HG02571 (cell line): Measurements from ENCODE around the gene MTRF1L.
"Not testable (repeated sequence)": the region's sequence is repeated elsewhere in the genome, so short reads cannot be mapped to it uniquely, and the experiment has no call there.

Experiments
- ATAC-seq: cut with Tn5 transposase; IDR thresholded peaks from one replicate; pipeline ENCODE4 v1.9.1; 2021; ENCODE audit warnings: mild to moderate bottlenecking, moderate library complexity; ENCODE audit not compliant: unreplicated experiment

The MTRF1L gene

GRCh38 chr6:153012856-153013255, 10.3 kb upstream of the MTRF1L start:
- ATAC-seq: no peak

GRCh38 chr6:153003366-153003690, 819 bp upstream of the MTRF1L start:
- no peak for ATAC-seq

GRCh38 chr6:153001767-153002612, 519 bp downstream of the MTRF1L start:
- peak; percentile 20 for ATAC-seq

GRCh38 chr6:153000790-153001189, 1.7 kb downstream of the MTRF1L start:
- ATAC-seq: not testable (repeated sequence)

GRCh38 chr6:153000243-153000642, 2.3 kb downstream of the MTRF1L start:
- no peak for ATAC-seq

- ATAC-seq: not testable (repeated sequence)
These were observed 3.0 kb downstream of the MTRF1L start for GRCh38 chr6:152999538-152999937.

GRCh38 chr6:152993847-152994246, 8.7 kb downstream of the MTRF1L start:
- ATAC-seq: no peak

GRCh38 chr6:152993431-152993830, 9.1 kb downstream of the MTRF1L start:
- no peak for ATAC-seq

GRCh38 chr6:152986978-152987377, 15.5 kb downstream of the MTRF1L start:
- ATAC-seq: no peak

- ATAC-seq: not testable (repeated sequence)
These were observed 17.2 kb downstream of the MTRF1L start for GRCh38 chr6:152985300-152985699.

- ATAC-seq: peak; percentile 22
These were observed 18.0 kb downstream of the MTRF1L start for GRCh38 chr6:152984513-152984872.

- ATAC-seq: peak; percentile 24
These were observed 18.6 kb downstream of the MTRF1L start for GRCh38 chr6:152983637-152984512.

GRCh38 chr6:152982904-152983636, 19.4 kb downstream of the MTRF1L start, which contains the start of gene FBXO5:
TSS of gene FBXO5 (minus strand) at chr6:152983041. CDS start at chr6:152982959, 82 bp downstream.
- ATAC-seq: peak; percentile 80

- no peak for ATAC-seq
These were observed 20.3 kb downstream of the MTRF1L start for GRCh38 chr6:152981989-152982903.

- no peak for ATAC-seq
These were observed 21.3 kb downstream of the MTRF1L start for GRCh38 chr6:152981219-152981618.

- ATAC-seq: no peak
These were observed 21.9 kb downstream of the MTRF1L start for GRCh38 chr6:152980656-152981055.

GRCh38 chr6:152979116-152979515, 23.4 kb downstream of the MTRF1L start:
- ATAC-seq: no peak

GRCh38 chr6:152978058-152978457, 24.5 kb downstream of the MTRF1L start:
- ATAC-seq: no peak

GRCh38 chr6:152977556-152977955, 25.0 kb downstream of the MTRF1L start:
- no peak for ATAC-seq

- ATAC-seq: no peak
These were observed 25.8 kb downstream of the MTRF1L start for GRCh38 chr6:152976749-152977148.
